Stimulated activated CD8-positive, alpha-beta memory T cell treated with anti-CD3 and anti-CD28 coated beads, Interleukin-4, amount 100 ng/mL, for 24 hours (primary cell): ENCODE data around the gene CDC42EP5.
"Not testable (repeated sequence)": the region's sequence is repeated elsewhere in the genome, so short reads cannot be mapped to it uniquely, and the experiment has no call there.

ENCODE experiments used
- DNase-seq: peaks from one replicate; pipeline ENCODE4 v3.0.0-alpha.2; 2020; ENCODE audit warnings: low read depth

Gene CDC42EP5

GRCh38 chr19:54489341-54489740, 16.2 kb upstream of the CDC42EP5 start:
- no peak for DNase-seq

DNA sequence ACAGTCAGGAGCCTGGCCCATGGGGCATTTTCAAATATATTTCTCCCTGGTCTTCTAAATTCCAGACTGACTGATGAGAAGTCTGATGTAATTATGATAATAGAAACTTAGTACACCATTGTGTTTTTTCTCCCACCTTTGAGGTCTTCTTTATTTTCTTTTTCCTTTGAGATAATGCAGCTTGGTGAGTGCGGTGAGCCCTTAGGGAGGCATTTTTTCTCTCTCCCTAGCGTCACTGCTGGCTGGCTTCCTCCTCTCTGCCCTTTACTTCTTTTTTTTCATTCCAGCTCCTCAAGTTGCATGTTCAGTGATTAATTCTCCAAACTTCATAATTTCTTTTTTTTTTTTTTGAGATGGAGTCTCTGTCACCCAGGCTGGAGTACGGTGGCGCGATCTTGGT, 12.8 kb upstream of the CDC42EP5 start:
- no peak for DNase-seq

GRCh38 chr19:54484451-54484850, 11.4 kb upstream of the CDC42EP5 start:
- DNase-seq = no peak

DNA sequence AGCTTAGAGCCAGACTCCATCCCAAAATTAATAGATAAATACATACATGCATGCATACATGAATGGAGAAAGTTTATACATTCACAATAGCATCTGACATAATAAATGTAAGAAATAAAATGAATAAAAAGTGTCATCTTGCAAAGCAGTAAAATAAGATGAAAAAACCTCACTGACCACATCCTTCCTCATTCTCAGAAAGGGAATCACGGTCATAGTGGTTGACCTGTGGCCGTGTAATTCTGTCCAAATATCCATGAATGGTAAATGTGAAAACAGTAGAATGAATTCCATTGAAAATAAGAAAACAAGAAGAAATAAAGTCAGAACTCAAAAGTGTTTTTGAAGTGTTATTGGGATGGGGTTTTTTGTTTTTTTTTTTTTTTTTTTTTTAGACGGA, 9.8 kb upstream of the CDC42EP5 start:
- no peak for DNase-seq

DNA sequence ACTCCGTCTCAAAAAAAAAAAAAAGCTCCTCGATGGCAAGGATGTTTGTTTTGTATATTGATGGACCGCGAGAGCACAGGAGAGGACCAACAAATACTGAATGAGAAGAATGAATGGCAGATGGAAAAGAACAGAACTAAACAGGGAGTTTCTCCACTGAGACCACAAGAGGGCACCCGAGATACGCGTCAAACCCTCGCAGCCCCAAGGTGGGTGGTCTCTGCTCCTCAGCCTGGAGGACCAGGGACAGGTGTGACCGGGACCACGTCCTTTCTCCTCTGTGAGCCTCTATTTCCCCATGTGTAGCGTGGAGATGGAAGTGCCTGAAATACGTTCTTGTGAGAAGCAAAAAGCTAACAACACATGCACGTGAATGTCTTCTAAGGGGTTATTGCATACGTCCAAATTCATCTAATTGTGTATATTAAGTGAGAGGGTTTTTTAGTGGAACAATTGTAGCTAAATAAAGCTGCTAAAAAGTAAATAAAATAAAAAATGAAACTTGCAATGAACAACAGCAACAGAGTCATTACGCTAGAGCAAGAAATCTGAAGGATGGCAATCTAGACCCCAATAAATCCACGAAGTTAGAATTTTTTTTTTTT, 8.3 kb upstream of the CDC42EP5 start:
- no peak for DNase-seq

DNA sequence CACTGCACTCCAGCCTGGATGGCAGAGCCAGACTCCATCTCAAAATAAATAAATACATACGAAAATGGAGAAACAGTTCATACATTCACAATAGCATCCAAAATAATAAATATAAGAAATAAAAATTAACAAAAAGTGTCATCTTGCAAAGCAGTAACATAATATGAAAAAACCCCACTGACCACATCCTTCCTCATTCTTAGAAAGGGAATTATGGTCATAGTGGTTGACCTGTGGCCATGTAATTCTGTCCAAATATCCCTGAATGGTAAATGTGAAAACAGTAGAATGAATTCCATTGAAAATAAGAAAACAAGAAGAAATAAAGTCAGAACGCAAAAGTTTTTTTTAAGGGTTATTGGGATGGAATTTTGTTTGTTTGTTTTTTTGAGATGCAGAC, 7.0 kb upstream of the CDC42EP5 start:
- DNase-seq = no peak

DNA sequence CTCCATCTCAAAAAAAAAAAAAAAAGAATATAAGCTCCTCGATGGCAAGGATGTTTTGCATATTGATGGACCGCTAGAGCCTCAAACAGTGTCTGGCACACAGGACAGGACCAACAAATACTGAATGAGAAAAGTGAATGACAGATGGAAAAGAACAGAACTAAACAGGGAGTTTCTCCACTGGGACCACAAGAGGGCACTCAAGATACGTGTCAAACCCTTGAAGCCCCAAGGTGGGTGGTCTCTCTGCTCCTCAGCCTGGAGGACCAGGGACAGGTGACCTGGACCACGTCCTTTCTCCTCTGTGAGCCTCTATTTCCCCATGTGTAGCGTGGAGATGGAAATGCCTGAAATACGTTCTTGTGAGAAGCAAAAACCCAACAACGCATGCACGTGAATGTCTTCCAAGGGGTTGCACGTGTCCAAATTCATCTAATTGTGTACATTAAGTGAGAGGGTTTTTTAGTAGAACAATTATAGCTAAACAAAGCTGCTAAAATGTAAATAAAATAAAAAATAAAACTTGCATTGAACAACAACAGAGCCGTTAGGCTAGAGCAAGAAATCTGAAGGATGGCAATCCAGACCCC, 5.7 kb upstream of the CDC42EP5 start:
- DNase-seq = no peak

GRCh38 chr19:54477650-54478049, 4.6 kb upstream of the CDC42EP5 start:
- no peak for DNase-seq

DNA sequence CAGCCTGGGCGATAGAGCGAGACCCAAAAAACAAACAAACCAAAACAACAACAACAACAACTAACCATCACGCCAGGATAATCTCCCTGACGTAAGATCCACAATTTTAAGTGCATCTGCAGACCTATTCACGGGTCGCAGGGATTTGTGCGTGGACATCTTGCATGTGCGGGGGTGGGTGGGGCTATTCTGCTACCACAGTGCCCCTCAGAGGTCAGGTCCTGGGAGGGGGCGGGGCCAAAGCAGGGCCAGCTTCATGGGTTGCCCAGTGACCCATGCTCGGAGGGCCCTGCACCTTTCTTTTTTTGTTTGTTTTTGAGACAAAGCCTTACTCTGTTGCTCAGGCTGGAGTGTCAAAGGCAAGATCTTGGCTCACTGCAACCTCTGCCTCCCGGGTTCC, 2.6 kb upstream of the CDC42EP5 start:
- no peak for DNase-seq

DNA sequence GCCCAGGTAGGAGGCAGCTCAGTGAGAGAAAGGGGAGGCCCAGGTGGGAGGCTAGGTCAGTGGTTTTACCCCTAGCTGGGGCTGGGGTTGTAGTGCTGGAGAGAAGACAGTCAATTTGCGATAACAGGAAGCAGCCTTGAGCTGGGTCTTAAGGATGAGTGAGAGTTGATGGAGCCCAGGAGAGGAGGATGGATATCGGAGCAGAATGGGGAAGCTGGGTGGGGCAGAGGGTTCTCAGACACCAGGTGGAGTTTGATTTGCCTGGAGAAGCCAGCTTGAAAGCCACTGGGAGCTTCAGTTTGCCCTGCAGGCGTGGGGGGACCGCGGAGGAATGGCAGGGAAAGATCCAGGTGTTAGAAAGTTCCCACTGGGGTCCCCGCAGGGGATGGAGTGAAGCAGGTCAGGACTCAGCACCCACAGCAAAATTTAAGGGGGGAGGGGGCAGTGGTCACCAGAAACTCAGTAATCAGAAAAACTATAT, 836 bp upstream of the CDC42EP5 start:
- DNase-seq = no peak

- no peak for DNase-seq
Observed at GRCh38 chr19:54470991-54471782, 1.9 kb downstream of the CDC42EP5 start.

DNA sequence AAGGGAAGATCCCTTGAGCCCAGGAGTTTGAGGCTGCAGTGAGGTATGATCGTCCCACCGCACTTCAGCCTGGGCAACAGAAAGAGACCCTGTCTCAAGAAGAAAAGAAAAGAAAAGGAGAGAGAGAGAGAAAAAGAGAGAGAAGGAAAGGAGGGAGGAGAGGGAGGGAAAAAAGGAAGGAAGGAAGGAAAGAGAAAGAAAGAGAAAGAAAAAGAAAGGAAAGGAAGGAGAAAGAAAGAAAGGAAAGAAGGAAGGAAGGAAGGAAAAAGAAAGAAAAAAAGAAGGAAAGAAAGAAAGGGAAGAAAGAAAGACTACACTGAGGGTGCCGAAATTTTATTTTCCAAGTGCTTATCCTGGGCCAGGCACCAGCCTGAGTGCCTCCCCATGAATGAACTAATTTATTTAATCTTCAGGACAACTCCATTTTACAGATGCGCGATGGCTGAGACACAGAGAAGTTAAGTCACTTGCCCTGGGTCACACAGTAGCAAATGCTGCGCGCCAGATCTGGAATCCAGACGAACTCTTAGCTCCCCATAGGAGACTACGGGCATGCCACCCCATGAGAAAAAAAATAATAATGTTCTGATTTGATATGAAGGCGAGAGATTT, 2.7 kb downstream of the CDC42EP5 start:
- no peak for DNase-seq

- no peak for DNase-seq
Observed at GRCh38 chr19:54469496-54469934, 3.6 kb downstream of the CDC42EP5 start.

- not testable (repeated sequence) for DNase-seq
Observed at GRCh38 chr19:54466110-54466480, 7.0 kb downstream of the CDC42EP5 start.

DNA sequence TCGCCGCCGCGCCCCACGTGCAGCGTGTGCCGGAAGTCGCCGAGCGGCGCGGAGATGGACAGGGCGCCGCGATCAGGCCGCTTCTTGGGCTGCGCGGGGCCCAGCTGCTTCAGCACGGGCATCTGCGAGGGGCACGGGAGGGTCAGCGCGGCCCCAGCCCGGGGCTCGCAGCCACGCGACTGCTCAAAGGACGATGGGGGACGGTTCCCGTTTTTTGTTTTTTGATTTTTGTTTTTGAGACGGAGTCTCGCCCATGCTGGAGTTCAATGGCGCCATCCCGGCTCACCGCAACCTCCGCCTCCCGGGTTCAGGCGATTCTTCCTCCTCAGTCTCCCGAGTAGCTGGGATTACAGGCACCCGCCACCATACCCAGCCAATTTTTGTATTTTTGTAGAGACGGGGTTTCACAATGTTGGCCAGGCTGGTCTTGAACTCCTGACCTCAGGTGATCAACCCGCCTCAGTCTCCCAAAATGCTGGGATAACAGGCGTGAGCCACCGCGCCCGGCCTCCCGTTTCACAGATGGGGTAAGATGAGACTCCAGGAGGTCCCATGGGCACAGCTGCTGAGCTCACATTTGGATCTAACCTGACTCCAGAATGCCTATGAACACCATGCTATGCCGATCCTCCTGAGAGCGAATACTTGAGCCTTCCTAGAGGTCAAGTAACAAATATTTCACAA, 7.5 kb downstream of the CDC42EP5 start:
- DNase-seq = no peak

DNA sequence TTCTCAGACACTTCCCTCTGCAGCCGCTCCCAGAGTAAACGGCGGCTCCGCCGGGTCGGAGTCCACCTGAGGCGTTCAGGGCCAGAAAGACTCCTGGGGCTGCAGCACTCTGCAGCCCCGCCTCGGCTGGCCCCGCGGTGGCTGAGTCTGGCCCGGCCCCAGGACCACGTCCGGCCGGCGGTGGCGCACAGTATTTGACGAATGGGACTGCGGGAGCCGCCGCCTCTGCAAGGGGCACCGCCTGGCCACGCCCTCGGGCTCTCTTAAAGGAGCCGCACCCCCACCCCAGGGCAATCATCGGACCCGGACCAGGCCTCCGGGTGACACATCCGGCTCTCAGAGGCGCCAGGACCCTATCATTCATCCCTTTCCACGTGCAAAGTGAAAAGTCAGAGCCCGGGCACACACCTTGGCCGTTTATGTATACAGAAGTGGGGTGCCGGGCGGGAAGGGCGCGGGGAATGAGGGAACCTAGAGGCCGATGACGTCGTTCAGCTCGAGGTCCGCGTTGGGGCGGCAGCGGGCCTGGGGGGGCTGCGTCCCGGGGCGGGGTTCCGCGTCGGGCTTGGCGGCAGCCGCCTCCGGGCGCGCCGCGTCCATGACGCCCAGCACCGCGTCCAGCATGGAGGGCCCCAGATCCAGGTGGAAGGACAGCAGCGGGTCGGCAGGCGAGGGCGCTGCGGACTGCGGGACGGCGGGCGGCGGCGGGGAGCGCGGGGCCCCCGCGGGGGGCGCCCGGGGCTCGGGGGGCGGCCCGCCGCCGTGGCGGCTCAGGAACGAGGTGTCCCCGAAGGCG, 8.3 kb downstream of the CDC42EP5 start:
- peak; percentile 72 for DNase-seq

GRCh38 chr19:54464044-54464629, 9.0 kb downstream of the CDC42EP5 start:
- peak; percentile 60 for DNase-seq

- DNase-seq = peak; percentile 88
Observed at GRCh38 chr19:54463531-54464043, 9.5 kb downstream of the CDC42EP5 start, which contains the start of gene LENG9. LENG9 (minus strand) TSS chr19:54463778; CDS start chr19:54463526, 252 bp downstream.

- no peak for DNase-seq
Observed at GRCh38 chr19:54462655-54463530, 10.2 kb downstream of the CDC42EP5 start.
